ENCODE measurements around the gene RAB11FIP2.

- TF ChIP-seq EZH2 (IDR thresholded peaks at IDR 0.05; ENCODE audit: insufficient read depth, low read length) (no peak), CTCF (IDR thresholded peaks at IDR 0.05; ENCODE audit: insufficient read depth, low read depth, low read length) (no peak)
Observed at GRCh38 chr10:117967149-117967650, 79.5 kb downstream of the RAB11FIP2 start.

Measured in astrocyte (in vitro differentiated cells and primary cell).